ENCODE results near the gene WDR73. TPM values are rescaled to one million over a fixed set of nuclear protein-coding genes. Genes with fewer than 3 reads are reported as not detected.

The WDR73 gene
- polyA plus RNA-seq, 1 donor (not counting 4 experiments of a cell fraction or from before 2014, with no cell fraction given), result 23.6 TPM

- Histone ChIP-seq H4K20me1 (ENCODE audit: control insufficient read depth, extremely low read depth, insufficient read depth, low read length) (no peaks in the 10 kb centered on the region), H3K4me2 (ENCODE audit: control insufficient read depth, extremely low read depth, insufficient read depth, low read depth, low read length) (no peak overlapping the region), H3K79me2 (ENCODE audit: control insufficient read depth, insufficient read depth, low read length) (peaks cover 23% of the 10 kb centered on the region), H3K9ac (ENCODE audit: control insufficient read depth, extremely low read depth, insufficient read depth, low read length) (no peak overlapping the region), H3K4me3 (ENCODE audit: control insufficient read depth in 2 of 3, extremely low read depth in 1 of 3, insufficient read depth in 2 of 3, low read depth in 1 of 3, low read length in 3 of 3) (no peak overlapping the region), H3K27me3 (ENCODE audit: control insufficient read depth, extremely low read depth, insufficient read depth, low read length) (no peaks in the 10 kb centered on the region), H2AFZ (ENCODE audit: control insufficient read depth, low read length) (no peak overlapping the region), H3K4me1 (ENCODE audit: control insufficient read depth, extremely low read depth, insufficient read depth, low read length) (peaks cover 12% of the 10 kb centered on the region), H3K36me3 (ENCODE audit: control insufficient read depth in 2 of 2, extremely low read depth in 1 of 2, insufficient read depth in 2 of 2, low read length in 2 of 2) (peaks cover 26 to 39% of the 10 kb centered on the region in 2 experiments), H3K9me3 (ENCODE audit: control insufficient read depth, low read depth, low read length) (no peaks in the 10 kb centered on the region), H3K27ac (ENCODE audit: control insufficient read depth, insufficient read depth, low read length) (no peak overlapping the region), H3K9me1 (ENCODE audit: control insufficient read depth, extremely low read depth, insufficient read depth, low read length) (no peaks in the 10 kb centered on the region)
- no peak for DNase-seq (ENCODE audit: low read depth, low spot score)
- no peak for FAIRE-seq
- dilution Hi-C loops (cut with MboI; ENCODE audit: extremely low pct_ligation_motif_present, low sequenced_read_pairs), result no loop called here
- TF ChIP-seq CTCF (optimal IDR thresholded peaks at IDR 0.05 in 1 of 3, IDR thresholded peaks at IDR 0.05 in 1 of 3, conservative IDR thresholded peaks at IDR 0.05 in 1 of 3; ENCODE audit: extremely low read depth in 1 of 3, insufficient read depth in 2 of 3, low read length in 3 of 3), result no peak
- no peak for TF ChIP-seq EZH2 (IDR thresholded peaks at IDR 0.05; ENCODE audit: low read length)
Observed at GRCh38 chr15:84649706-84650105, 4.4 kb downstream of the WDR73 start.

DNA sequence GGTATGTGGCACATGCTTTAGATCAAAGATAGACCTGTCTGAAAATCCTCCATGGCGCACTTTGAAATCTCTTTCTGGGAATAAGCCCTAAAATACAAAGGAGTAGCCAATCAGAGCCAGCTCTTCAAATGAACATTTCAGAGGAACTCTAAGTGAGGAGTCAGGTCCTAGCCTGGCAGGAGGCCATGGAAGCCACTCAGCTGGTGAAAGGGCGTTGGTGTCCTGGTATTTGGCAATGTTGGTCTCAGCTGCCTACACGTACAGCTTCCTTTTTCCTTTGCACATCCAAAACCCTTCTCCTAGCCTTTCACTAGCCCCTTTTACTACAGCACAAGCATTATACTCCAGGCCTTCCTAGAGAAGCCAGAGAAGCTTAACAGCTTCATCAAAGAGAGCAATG, 5.5 kb downstream of the WDR73 start:
- FAIRE-seq, result no peak
- Histone ChIP-seq H4K20me1 (ENCODE audit: control insufficient read depth, extremely low read depth, insufficient read depth, low read length) (no peaks in the 10 kb centered on the region), H3K9me3 (ENCODE audit: control insufficient read depth, low read depth, low read length) (no peaks in the 10 kb centered on the region), H3K9me1 (ENCODE audit: control insufficient read depth, extremely low read depth, insufficient read depth, low read length) (no peaks in the 10 kb centered on the region), H3K27ac (ENCODE audit: control insufficient read depth, insufficient read depth, low read length) (no peak overlapping the region), H3K4me1 (ENCODE audit: control insufficient read depth, extremely low read depth, insufficient read depth, low read length) (peaks cover 10% of the 10 kb centered on the region), H3K4me3 (ENCODE audit: control insufficient read depth in 2 of 3, extremely low read depth in 1 of 3, insufficient read depth in 2 of 3, low read depth in 1 of 3, low read length in 3 of 3) (no peak overlapping the region), H3K4me2 (ENCODE audit: control insufficient read depth, extremely low read depth, insufficient read depth, low read depth, low read length) (no peak overlapping the region), H3K79me2 (ENCODE audit: control insufficient read depth, insufficient read depth, low read length) (peaks cover 18% of the 10 kb centered on the region), H3K27me3 (ENCODE audit: control insufficient read depth, extremely low read depth, insufficient read depth, low read length) (no peaks in the 10 kb centered on the region), H3K9ac (ENCODE audit: control insufficient read depth, extremely low read depth, insufficient read depth, low read length) (no peak overlapping the region), H3K36me3 (ENCODE audit: control insufficient read depth in 2 of 2, extremely low read depth in 1 of 2, insufficient read depth in 2 of 2, low read length in 2 of 2) (peaks cover 30 to 45% of the 10 kb centered on the region in 2 experiments), H2AFZ (ENCODE audit: control insufficient read depth, low read length) (no peak overlapping the region)
- DNase-seq (ENCODE audit: low read depth, low spot score), result no peak
- dilution Hi-C loops (cut with MboI; ENCODE audit: extremely low pct_ligation_motif_present, low sequenced_read_pairs), result no loop called here
- no peak for TF ChIP-seq EZH2 (IDR thresholded peaks at IDR 0.05; ENCODE audit: low read length)
- TF ChIP-seq CTCF (optimal IDR thresholded peaks at IDR 0.05 in 1 of 3, IDR thresholded peaks at IDR 0.05 in 1 of 3, conservative IDR thresholded peaks at IDR 0.05 in 1 of 3; ENCODE audit: extremely low read depth in 1 of 3, insufficient read depth in 2 of 3, low read length in 3 of 3), result no peak
